Stromal cell of bone marrow (primary cell): ENCODE measurements around the gene CYP4F11.
"Not testable (repeated sequence)": the region's sequence is repeated elsewhere in the genome, so short reads cannot be mapped to it uniquely, and the experiment has no call there.

Experiments
- DNase-seq: peaks from one replicate; pipeline ENCODE4 v3.0.0-alpha.2; 2012; ENCODE audit warnings: low read depth

The CYP4F11 gene, protein sequence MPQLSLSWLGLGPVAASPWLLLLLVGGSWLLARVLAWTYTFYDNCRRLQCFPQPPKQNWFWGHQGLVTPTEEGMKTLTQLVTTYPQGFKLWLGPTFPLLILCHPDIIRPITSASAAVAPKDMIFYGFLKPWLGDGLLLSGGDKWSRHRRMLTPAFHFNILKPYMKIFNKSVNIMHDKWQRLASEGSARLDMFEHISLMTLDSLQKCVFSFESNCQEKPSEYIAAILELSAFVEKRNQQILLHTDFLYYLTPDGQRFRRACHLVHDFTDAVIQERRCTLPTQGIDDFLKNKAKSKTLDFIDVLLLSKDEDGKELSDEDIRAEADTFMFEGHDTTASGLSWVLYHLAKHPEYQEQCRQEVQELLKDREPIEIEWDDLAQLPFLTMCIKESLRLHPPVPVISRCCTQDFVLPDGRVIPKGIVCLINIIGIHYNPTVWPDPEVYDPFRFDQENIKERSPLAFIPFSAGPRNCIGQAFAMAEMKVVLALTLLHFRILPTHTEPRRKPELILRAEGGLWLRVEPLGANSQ

DNA sequence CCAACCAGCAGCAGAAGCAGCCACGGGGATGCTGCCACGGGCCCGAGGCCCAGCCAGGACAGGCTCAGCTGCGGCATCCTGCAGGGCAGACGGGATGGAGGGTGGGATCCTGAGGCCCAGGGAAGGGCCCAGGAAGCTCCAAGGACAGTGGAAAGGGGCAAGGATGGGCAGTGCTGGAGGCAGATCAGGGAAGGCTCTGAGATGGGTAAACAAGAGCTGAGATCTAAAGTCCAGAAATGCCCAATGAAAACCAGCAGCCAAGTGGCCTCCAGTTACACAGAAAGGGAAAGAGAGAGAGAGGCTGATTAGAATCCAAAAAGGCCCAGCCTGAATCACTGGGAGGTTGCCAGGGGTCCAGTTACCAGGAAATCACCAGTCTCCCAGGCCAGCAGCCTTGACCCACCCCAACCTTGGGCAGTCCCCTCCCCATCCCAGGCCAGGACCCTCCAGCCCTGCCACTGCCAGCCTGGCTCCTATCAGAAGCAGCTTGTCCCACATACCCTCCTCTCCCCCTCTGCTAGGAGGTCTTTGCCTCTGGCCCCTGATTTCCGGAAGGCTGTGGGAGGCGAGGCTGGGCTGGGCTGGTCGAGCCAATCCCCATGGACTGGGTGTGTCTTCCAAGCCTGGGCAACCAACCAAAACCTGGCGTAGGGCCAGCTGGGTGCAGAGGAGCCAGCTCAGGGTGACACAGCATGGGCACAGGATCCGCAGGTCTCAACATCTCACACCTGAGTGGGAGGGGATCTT, at the start of gene CYP4F11:
Gene CYP4F11 (minus strand): TSS at position 198 of the 747 bp plus-strand sequence. CDS start 121 bp downstream, at position 77.
- no peak for DNase-seq

GRCh38 chr19:15979293-15979692, 45.0 kb upstream of the CYP4F11 start:
- DNase-seq = no peak

GRCh38 chr19:15977690-15978089, 43.4 kb upstream of the CYP4F11 start:
- DNase-seq = no peak

GRCh38 chr19:15976836-15977689, 42.7 kb upstream of the CYP4F11 start:
- no peak for DNase-seq

DNA sequence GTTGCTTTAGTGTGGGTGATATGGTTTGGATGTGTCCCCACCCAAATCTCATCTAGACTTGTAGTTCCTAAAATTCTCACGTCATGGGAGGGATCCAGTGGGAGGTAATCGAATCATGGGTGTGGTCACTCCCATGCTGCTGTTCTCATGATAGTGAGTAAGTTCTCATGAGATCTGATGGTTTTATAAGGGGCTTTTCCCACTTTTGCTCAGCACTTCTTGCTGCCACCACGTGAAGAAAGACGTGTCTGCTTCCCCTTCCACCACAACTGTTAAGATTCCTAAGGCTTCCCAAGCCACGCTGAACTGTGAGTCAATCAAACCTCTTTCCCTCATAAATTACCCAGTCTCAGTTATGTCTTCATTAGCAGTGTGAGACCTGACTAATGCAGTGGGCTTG, 40.5 kb upstream of the CYP4F11 start:
- no peak for DNase-seq

DNA sequence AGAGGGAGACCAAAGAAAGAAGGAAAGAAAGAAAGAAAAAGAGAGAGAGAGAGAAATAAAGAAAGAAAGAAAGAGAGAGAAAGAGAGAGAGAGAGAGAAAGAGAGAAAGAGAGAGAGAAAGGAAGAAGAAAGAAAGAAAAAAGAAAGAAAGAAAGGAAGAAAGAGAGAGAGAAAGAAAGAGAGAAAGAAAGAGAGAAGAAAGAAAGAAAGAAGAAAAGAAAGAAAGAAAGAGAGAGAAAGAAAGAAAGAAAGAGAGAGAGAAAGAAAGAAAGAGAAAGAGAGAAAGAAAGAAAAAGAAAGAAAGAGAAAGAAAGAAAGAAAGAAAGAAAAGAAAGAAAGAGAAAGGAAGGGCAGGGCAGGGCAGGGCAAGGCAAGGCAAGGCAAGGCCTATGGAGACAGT, 37.7 kb upstream of the CYP4F11 start:
- DNase-seq = not testable (repeated sequence)

GRCh38 chr19:15971224-15971780, 37.0 kb upstream of the CYP4F11 start:
- DNase-seq = no peak

- DNase-seq = no peak
Observed at GRCh38 chr19:15964231-15964630, 29.9 kb upstream of the CYP4F11 start.

- DNase-seq = no peak
Observed at GRCh38 chr19:15962319-15962718, 28.0 kb upstream of the CYP4F11 start.

- DNase-seq = no peak
Observed at GRCh38 chr19:15954820-15955219, 20.5 kb upstream of the CYP4F11 start.

DNA sequence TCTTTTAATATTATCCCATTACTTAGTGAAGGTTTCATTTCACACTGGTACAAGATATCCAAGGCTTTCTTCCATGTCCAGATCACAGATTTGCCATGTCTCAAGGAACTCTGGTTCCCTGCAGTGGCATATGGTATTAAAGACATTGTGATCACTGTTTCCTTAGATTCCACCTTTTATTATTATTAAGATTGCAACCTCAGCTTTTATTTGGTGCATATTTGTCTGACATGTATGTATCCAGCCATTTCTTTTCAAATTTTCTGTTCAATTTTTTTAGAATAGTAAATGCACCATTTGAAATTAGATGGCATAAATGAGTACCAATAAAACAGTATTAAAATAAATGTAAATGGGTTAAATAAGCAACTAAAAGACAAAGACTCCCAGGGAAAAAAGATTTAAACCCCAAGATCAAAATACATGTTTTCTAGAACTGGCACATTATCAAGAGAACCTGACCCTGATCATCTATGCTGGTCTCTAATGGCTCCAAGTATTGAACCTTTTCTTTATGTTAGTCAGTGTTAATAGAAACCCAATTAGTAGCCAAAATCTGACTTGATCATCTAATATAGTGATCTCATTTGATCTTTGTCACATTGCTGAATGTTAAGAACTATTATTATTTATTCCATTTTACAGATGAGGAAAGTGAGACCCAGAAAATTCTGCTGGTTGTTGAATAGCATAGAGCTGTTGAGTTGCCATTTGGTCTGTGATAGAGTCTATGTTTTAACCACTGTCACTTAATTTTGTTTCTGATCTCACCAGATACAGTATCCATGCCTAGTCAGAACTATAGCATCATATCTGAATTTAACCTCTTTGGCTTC, 14.1 kb upstream of the CYP4F11 start, which contains the start of gene OR10H4:
Gene OR10H4 (plus strand): TSS at position 786 of the 836 bp plus-strand sequence. CDS start 0 bp downstream, at position 786.
- DNase-seq = no peak

- DNase-seq = no peak
Observed at GRCh38 chr19:15945301-15945700, 11.0 kb upstream of the CYP4F11 start.

- DNase-seq = no peak
Observed at GRCh38 chr19:15944401-15944800, 10.1 kb upstream of the CYP4F11 start.

DNA sequence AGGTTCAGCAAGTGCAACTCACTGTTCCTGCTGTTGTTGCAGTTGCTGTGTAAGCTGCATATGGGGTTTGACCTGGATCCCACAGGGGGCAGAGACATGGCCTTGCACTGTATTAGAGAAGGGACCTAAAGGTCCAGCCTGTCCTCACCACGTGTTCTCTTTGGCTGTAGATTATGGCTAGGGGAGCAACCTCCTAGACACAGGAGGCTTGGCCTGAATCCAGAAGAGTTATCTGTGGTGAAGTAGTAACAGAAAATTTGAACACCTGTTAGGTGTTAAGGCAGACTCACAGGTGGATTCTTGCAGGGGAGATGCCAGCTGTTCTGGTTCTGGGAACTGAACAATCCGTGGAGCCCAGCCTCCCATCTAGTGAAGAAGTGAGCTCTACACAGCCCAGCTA, 3.4 kb upstream of the CYP4F11 start:
- DNase-seq = no peak

DNA sequence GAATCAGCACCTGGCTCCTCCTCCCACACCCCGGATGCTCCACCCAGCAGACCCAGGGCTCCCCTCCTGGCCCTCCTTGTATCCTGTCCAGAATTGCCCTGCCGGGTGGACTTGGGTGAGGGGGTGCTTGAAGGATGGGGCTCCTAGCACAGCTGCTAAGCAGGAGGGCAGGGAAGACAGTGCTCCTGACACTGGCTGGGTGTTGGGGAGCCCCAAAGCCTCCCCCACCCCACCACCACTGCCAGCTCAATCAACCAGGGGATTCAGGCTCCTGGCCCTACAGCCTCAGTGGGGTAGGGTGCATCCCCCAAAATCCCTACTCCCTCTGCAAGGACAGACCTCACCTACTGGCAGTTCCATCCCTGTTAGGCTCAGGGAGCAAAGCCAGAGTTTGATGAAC, 2.6 kb upstream of the CYP4F11 start:
- no peak for DNase-seq

- no peak for DNase-seq
Observed at GRCh38 chr19:15936173-15936572, 1.8 kb upstream of the CYP4F11 start.

DNA sequence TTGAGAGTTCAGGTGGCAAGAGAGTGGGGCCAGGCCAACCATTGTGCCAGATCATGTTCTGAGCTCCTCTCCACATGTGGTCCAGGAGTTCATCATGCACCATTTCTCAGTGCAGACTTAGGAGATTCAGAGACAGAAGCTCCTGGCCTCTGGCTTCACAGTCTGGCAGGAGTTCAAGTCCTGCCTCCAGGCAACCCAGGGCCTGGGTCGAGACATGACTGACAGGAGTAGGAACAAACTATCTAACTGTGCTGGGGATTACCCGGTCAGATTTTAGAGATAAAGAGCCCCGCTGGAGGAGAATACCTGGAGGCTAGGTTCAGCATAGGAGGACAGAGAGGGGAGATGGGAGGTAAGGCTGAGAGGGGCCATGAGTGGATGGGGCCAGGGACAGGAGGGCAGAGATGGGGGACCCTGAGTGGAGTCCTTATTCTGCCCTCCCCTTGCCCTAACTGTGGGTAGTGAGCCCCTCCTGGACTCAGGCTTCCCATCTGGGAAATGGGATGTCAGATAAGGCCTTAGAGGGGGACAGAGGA, 906 bp upstream of the CYP4F11 start:
- DNase-seq = no peak

DNA sequence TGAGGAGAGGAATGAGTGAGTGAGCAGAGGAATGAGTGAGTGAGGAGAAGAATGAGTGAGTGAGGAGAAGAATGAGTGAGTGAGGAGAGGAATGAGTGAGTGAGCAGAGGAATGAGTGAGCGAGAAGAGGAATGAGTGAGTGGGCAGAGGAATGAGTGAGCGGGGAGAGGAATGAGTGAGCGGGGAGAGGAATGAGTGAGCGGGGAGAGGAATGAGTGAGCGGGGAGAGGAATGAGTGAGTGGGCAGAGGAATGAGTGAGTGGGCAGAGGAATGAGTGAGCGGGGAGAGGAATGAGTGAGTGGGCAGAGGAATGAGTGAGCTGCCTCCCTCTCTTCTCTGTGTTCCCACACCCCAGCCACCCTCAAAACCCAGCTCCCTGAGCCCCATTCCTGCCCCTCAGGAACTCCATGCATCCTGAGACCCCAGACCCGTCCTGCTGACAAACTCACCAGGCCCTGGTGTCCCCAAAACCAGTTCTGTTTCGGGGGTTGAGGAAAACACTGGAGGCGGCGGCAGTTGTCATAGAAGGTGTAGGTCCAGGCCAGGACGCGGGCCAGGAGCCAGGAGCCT, 483 bp downstream of the CYP4F11 start:
- not testable (repeated sequence) for DNase-seq

DNA sequence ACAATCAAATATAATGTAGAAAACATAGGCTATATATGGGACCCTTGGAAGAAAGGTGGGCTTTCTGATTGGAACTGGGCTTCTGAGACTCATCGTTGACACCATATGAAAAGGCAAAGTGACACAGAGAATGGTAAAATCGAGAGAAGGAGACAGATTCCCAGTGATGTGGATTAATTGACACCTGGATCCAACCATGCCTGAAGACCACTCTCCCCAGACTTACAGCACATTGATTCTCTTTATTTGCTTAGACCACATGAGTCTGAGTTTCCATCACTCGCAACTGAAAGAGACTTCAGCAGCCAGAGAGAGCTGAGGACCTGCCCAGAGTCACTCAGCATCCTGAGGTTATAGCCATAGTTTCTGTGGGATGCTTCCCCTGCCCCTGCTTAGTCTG, 6.0 kb downstream of the CYP4F11 start:
- no peak for DNase-seq

GRCh38 chr19:15926484-15926883, 7.8 kb downstream of the CYP4F11 start:
- DNase-seq = no peak
